ENCODE measurements around the gene RFX4.

DNA sequence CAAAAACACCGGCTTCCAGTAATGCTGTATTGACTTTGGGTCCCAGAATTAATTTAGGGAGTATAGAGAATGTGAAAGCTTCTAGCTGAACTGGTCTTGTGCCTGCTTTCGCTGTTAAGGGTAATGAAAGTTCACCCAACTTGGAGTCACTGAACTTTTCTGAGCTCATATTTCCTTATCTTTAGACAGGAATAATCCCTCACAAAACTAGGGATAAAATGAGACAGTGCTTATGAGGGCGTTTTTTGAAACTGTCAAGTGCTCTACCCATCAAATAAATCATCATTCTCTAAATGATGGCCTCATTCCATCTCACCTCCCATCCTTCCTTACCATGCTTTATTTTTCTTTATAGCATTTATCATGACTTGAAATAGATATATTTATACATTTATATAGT lies 74.7 kb downstream of the RFX4 start:
- TF ChIP-seq POLR2A (IDR thresholded peaks at IDR 0.05; ENCODE audit: borderline replicate concordance, extremely low read depth, insufficient read depth, insufficient read length) (no peak), POLR2AphosphoS5 (IDR thresholded peaks at IDR 0.05; ENCODE audit: low read depth, low read length) (no peak), SP1 (IDR thresholded peaks at IDR 0.05; ENCODE audit: low read depth) (no peak), CEBPB (IDR thresholded peaks at IDR 0.05; ENCODE audit: low read depth) (no peak), ZFX (IDR thresholded peaks at IDR 0.05) (no peak), TCF7L2 (IDR thresholded peaks at IDR 0.05; ENCODE audit: borderline replicate concordance, extremely low read depth, insufficient read depth, insufficient read length) (no peak), JUND (IDR thresholded peaks at IDR 0.05) (no peak), EGR1 (IDR thresholded peaks at IDR 0.05; ENCODE audit: low read depth) (no peak), SIN3A (IDR thresholded peaks at IDR 0.05; ENCODE audit: low read depth) (no peak), EZH2 (IDR thresholded peaks at IDR 0.05) (no peak), REST (IDR thresholded peaks at IDR 0.05; ENCODE audit: low read depth) (no peak)
- TF ChIP-seq, protein P1, sequence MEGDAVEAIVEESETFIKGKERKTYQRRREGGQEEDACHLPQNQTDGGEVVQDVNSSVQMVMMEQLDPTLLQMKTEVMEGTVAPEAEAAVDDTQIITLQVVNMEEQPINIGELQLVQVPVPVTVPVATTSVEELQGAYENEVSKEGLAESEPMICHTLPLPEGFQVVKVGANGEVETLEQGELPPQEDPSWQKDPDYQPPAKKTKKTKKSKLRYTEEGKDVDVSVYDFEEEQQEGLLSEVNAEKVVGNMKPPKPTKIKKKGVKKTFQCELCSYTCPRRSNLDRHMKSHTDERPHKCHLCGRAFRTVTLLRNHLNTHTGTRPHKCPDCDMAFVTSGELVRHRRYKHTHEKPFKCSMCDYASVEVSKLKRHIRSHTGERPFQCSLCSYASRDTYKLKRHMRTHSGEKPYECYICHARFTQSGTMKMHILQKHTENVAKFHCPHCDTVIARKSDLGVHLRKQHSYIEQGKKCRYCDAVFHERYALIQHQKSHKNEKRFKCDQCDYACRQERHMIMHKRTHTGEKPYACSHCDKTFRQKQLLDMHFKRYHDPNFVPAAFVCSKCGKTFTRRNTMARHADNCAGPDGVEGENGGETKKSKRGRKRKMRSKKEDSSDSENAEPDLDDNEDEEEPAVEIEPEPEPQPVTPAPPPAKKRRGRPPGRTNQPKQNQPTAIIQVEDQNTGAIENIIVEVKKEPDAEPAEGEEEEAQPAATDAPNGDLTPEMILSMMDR (IDR thresholded peaks at IDR 0.05 in 2 of 3, conservative IDR thresholded peaks at IDR 0.05 in 1 of 3; ENCODE audit: borderline replicate concordance in 1 of 3, insufficient read depth in 1 of 3, low read depth in 2 of 3, low read length in 2 of 3), result no peak

Measured in HCT116 (cell line).